Measurements from ENCODE around the gene ADAMTS3.
A peak's percentile ranks its signal among the peaks of the same experiment; 100 is the strongest.

The ADAMTS3 gene

DNA sequence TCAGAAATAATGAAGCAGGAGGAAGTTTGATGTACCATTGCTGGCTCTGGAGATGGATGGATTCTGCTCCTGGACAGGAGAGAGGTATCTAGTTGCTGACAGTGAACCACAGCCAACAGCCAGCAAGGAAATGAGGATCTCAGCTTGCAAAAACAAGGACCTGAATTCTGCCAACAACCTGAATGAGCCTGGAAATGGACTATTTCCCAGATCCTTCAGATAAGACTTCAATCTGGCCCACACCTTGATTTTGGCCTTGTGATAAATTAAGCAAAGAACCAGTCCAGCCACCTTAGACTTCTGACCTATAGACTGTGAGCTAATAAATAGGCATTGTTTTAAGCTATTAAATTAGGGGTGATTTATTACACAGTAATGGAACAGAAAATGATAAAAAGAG is 220.3 kb downstream of the ADAMTS3 start:
- TF ChIP-seq, protein P1, sequence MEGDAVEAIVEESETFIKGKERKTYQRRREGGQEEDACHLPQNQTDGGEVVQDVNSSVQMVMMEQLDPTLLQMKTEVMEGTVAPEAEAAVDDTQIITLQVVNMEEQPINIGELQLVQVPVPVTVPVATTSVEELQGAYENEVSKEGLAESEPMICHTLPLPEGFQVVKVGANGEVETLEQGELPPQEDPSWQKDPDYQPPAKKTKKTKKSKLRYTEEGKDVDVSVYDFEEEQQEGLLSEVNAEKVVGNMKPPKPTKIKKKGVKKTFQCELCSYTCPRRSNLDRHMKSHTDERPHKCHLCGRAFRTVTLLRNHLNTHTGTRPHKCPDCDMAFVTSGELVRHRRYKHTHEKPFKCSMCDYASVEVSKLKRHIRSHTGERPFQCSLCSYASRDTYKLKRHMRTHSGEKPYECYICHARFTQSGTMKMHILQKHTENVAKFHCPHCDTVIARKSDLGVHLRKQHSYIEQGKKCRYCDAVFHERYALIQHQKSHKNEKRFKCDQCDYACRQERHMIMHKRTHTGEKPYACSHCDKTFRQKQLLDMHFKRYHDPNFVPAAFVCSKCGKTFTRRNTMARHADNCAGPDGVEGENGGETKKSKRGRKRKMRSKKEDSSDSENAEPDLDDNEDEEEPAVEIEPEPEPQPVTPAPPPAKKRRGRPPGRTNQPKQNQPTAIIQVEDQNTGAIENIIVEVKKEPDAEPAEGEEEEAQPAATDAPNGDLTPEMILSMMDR (conservative IDR thresholded peaks at IDR 0.05; ENCODE audit: low read depth), result no peak
- ChIA-PET CTCF (no interaction called here), POLR2A (ENCODE audit: low non-redundant PET) (no interaction called here)
- no peak overlapping the region for H3K27ac ChIP-seq
- DNase-seq (ENCODE audit: low spot score), result no peak

DNA sequence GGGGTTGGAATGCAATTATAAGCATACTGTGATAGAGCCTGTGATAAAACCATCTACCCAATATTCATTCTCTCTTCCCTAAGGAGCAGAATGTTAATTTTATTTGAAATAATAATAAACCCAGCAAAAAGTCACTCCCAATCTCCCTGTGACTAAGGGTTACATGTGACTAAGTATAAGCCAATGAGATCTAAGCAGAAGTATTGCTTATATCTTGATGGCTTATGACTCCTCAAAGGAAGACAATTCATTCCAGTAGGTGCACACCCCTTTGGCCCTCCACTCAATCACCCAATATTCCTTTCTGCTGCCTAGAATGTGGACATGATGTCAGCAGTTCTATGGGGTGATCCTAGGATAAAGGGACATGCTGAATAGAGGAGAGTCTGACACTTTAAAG is 224.6 kb downstream of the ADAMTS3 start:
- no peak overlapping the region for H3K27ac ChIP-seq
- DNase-seq (ENCODE audit: low spot score), result no peak
- TF ChIP-seq, protein P1 (conservative IDR thresholded peaks at IDR 0.05; ENCODE audit: low read depth), result no peak
- ChIA-PET CTCF (no interaction called here), POLR2A (ENCODE audit: low non-redundant PET) (no interaction called here)

DNA sequence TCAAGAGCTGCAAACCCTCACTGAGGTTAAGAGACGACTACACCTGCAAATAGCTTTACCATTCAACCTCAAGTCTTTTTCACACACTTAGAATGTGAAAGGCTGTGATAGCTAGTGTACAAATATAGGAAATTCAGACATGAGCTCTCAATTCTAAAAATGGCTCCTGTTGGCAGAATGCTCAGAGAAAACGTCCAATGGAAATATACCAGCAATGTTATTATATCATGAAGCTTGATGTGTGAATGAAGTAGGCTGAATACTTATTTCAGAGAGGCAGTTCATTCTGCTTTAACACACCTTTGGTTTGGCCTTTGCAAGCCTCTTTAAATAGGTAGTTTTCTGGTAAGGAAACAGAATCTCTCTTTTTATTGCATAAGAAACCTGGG is 227.6 kb downstream of the ADAMTS3 start:
- DNase-seq (ENCODE audit: low spot score), result no peak
- no peak overlapping the region for H3K27ac ChIP-seq
- TF ChIP-seq, protein P1 (conservative IDR thresholded peaks at IDR 0.05; ENCODE audit: low read depth), result no peak
- POLR2A ChIA-PET (ENCODE audit: low non-redundant PET), result no interaction called here
- CTCF ChIA-PET, result interaction anchor here (0.6 to 1.4 kb wide), 3 partner anchors 14 to 973 kb away, joined by 3 to 5 read pairs (median 4); no protein-coding TSS in a partner anchor

DNA sequence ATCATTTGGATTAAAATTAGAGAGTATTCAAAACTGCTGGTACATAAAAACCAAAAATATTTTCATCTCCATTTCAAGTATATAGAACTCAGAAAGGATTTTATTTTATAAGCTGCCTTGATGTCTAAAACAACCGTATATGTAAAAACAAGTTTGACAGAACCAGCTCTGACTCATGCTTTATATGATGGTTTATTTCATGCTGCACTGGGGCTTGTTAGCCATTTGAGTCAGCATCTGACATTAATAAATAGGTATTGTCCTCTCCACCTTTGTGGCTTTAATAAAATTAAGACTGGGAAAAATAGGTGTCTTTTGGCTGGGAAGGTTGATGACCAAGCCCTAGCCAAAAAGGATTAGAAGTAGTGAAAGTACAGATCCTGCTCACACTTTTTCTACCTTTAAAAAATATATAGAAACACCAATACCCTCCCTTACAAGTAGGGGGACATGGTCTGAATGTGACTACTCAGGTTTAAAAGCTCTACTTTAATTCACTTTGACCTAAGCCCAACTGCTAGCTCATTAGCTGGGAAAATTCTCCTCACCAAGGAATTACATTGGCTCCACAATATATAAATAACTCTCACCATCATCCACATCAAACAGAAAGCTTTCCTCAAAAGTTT is 228.1 kb downstream of the ADAMTS3 start:
- DNase-seq (ENCODE audit: low spot score), result peak; percentile 22
- TF ChIP-seq, protein P1 (conservative IDR thresholded peaks at IDR 0.05; ENCODE audit: low read depth), result no peak
- ChIA-PET CTCF (interaction anchor here (0.6 to 1.4 kb wide), 3 partner anchors 14 to 972 kb away, joined by 3 to 5 read pairs (median 4); no protein-coding TSS in a partner anchor), POLR2A (ENCODE audit: low non-redundant PET) (no interaction called here)
- H3K27ac ChIP-seq, result no peak overlapping the region

DNA sequence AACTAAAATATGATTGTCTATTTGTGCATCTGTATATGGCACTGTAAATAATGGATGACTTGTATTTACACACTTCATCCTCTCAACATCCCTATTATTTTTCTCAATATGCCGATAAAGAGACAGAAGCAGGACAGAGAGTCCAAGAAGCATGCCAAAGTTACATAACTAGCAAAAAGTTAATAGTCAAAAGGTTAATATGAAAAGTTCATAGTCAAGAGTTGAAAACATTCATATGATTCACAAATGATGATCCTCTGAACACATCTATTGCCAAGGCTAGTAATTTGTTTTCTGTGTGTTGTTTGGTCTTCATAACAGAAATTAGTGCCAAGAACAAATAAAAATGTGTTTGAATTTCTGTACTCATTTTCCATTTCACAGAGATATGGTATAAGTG is 231.0 kb downstream of the ADAMTS3 start:
- CTCF ChIA-PET, result no interaction called here
- TF ChIP-seq, protein P1 (conservative IDR thresholded peaks at IDR 0.05; ENCODE audit: low read depth), result no peak
- DNase-seq (ENCODE audit: low spot score), result no peak
- H3K27ac ChIP-seq, result no peak overlapping the region
- POLR2A ChIA-PET (ENCODE audit: low non-redundant PET), result no interaction called here

DNA sequence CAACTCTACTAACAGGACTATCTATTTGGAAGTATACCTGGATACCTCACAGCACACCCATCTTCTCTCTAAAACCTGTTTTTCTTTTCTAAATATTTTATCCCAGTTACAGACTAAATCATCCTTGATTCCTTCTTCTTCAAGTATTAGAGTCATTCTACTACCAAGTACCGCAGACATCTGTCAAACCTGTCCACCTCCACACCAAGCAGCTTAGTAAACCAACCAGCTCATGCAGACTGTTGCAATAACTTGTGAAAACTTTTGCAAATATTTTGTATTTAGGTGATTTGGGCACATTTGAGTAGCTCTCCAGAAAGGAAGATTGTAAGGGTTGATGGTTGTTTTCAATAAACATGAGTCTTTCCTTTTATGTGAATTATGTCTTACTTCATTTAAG is 238.6 kb downstream of the ADAMTS3 start:
- DNase-seq (ENCODE audit: low spot score), result no peak
- TF ChIP-seq, protein P1 (conservative IDR thresholded peaks at IDR 0.05; ENCODE audit: low read depth), result no peak
- no peak overlapping the region for H3K27ac ChIP-seq
- CTCF ChIA-PET, result no interaction called here
- POLR2A ChIA-PET (ENCODE audit: low non-redundant PET), result no interaction called here
